Stimulated activated CD4-positive, alpha-beta T cell treated with anti-CD3 and anti-CD28 coated beads, TNF-alpha, amount 100 ng/mL, for 1 hour (primary cell): Measurements from ENCODE around the gene ADPRS.
A peak's percentile ranks its signal among the peaks of the same experiment; 100 is the strongest.

Experiments
- DNase-seq, 3 donors: peaks; one replicate each; pipeline ENCODE4 v3.0.0-alpha.2; 2020; ENCODE audit warnings: low read depth in 3 of 3, low spot score in 1 of 3

ADPRS gene

DNA sequence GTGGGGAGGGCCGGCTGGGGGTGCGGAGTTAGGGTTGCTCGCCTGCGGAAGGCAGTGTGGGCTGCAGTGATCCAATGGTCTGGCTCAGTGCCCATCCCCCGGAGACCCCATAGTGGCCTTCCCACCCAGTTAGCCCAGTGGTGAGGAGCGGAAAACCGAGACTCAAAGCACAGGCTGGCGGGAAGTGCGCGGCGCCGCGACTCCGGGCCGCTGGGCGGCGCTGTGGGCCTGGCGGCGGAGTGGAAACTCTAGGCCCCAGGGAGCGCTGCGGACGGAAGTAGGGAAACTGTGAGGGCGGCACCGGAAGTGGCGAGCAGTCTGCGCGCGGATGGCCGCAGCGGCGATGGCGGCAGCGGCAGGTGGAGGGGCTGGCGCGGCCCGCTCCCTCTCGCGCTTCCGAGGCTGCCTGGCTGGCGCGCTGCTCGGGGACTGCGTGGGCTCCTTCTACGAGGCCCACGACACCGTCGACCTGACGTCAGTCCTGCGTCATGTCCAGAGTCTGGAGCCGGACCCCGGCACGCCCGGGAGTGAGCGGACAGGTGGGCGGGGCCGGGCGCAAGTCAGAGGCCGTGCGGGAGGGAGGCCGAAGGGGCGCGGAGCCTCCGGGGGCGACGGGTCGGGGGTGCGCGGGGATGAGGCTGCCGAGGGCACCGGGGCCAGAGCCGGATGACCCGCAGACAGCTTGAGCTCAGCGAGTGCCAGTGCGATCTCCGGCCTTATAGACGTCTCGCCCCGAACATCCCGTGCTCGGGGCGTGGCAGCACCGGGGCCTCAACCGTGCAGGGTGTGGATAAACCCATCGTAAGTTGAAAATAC is at the start of gene ADPRS:
TSS of gene ADPRS (plus strand) at position 316 of the 816 bp plus-strand sequence. CDS start at position 329, 13 bp downstream.
- DNase-seq: peak; percentile 71 to 88 (median 79)

GRCh38 chr1:36040238-36040637 is 48.5 kb upstream of the ADPRS start:
- no peak for DNase-seq

GRCh38 chr1:36051821-36052220 is 36.9 kb upstream of the ADPRS start:
- no peak for DNase-seq

- DNase-seq: no peak
These were observed 34.7 kb upstream of the ADPRS start for GRCh38 chr1:36053978-36054377.

DNA sequence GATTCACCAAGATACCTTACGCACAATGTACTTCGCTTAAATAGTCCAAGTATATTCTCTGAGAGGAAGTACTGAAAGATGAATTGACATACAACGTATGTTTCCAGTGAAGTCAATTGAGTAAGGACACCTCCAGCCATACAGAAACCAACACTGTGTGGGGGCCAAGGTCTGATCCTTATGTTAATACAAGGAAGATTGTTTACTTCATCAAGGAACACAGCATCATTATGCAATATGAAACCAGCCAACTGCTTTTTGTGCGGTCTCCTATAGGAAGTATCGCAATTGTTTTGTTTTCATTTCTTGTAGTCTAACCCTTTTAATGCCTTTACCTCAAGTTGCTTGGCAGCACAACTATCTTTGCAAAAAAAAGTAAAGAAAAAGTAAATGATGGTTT is 33.0 kb upstream of the ADPRS start:
- DNase-seq: no peak

DNA sequence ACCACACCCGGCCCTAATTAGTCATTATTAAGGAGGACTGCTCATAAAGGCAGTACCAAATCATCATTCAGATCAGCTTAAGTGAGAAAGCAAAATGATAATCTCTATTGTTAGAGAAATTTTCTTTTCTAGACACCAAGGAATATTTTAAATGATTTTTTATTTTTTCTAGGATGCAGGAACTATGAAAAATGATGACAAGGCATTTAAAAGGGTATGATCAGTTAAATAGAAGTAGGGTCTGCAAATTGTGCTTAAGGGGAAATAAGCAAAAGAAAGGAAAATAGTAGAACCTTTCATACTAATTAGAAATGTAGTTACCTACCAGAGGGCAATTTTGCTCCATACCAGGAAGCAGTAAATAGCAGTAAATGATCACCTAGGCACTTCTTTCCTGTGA is 26.4 kb upstream of the ADPRS start:
- DNase-seq: no peak

GRCh38 chr1:36067871-36068270 is 20.8 kb upstream of the ADPRS start:
- no peak for DNase-seq

GRCh38 chr1:36068866-36069265 is 19.8 kb upstream of the ADPRS start:
- no peak for DNase-seq

- no peak for DNase-seq
These were observed 18.3 kb upstream of the ADPRS start for GRCh38 chr1:36070349-36070748.

- DNase-seq: no peak
These were observed 11.6 kb upstream of the ADPRS start for GRCh38 chr1:36076979-36077573.

DNA sequence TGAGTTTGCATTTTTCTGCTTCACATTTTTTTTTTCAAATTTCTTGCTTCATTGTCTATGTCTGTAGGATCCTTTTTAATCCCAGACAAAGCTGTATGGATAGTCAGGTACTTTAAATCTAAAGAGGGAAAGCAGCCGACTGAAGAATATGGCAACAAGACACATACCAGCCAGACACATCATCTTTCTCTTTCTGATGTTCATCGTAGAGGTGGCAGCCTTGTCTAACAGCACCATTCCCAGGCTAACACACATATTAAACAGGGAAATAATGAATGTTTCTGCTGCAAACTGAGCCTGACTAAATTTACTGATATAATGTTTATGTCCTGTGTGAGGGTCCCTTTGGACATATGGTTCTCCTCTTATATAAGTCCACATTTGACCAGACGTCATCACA is 8.5 kb upstream of the ADPRS start:
- DNase-seq: no peak

DNA sequence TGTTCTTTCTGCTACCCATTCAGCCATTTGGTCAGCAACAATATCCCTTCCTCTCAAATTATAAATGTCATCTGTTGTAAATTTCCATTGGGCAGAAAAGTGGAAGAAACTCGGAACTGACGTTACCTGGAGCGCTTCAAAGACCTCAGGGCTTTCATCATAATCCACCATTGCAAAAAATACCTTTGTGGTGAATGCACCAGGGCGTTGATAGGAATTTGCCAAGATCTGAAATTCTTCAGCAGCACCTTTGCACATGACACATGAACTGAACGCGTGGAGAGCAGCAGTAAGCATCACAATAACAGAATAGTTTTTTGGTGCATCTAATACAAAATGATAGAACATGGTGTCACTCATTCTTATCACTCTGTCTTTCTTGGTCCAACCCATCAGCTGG is 7.9 kb upstream of the ADPRS start:
- no peak for DNase-seq

GRCh38 chr1:36081926-36082485 is 6.7 kb upstream of the ADPRS start:
- no peak for DNase-seq

- DNase-seq: no peak
These were observed 5.5 kb upstream of the ADPRS start for GRCh38 chr1:36083219-36083618.

DNA sequence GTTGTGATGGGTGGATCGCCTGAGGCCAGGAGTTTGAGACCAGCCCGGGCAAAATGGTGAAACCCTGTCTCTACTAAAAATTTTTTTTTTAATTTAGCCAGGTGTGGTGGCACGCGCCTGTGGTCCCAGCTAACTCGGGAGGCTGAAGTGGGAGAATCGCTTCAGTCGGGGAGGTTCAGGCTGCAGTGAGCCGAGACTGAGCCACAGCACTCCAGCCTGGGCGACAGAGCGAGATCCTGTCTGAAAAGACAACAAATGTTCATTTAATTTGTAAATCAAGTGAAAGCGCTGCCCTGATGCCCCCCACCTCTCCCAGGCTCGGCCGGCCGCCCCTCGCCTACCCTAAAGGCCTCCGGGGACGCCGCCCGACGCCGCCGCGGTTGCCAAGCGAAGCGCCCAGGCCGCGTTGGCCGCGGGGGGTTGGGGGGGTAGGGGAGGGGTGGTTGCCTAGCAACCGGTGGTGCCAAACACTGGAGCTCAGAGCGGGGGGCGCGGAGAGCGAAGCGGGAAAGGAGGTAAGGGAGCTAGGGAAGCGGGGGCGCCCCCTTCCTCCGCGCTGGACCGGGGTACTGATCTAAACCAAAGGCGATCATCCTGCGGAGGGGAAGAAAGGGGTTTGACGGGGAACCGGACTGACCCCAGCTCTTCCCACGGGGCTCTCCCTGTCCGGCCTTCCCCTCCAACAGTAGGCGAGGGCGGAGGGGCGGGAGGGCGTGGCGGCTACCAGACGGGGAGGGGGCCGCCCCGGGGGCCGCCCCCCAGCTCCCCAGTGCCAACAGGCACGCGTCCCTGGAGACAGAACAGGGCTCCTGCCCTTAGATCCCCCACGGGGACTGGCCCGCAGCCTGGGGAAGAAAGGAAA is 4.8 kb upstream of the ADPRS start, which contains the start of gene TEKT2:
TSS of gene TEKT2 (plus strand) at position 460 of the 862 bp plus-strand sequence. CDS start 828 bp downstream, outside the sequence.
- no peak for DNase-seq

- DNase-seq: no peak
These were observed 4.1 kb upstream of the ADPRS start for GRCh38 chr1:36084497-36085115.

GRCh38 chr1:36085126-36085525 is 3.6 kb upstream of the ADPRS start:
- no peak for DNase-seq

- no peak for DNase-seq
These were observed 2.8 kb upstream of the ADPRS start for GRCh38 chr1:36085686-36086526.

DNA sequence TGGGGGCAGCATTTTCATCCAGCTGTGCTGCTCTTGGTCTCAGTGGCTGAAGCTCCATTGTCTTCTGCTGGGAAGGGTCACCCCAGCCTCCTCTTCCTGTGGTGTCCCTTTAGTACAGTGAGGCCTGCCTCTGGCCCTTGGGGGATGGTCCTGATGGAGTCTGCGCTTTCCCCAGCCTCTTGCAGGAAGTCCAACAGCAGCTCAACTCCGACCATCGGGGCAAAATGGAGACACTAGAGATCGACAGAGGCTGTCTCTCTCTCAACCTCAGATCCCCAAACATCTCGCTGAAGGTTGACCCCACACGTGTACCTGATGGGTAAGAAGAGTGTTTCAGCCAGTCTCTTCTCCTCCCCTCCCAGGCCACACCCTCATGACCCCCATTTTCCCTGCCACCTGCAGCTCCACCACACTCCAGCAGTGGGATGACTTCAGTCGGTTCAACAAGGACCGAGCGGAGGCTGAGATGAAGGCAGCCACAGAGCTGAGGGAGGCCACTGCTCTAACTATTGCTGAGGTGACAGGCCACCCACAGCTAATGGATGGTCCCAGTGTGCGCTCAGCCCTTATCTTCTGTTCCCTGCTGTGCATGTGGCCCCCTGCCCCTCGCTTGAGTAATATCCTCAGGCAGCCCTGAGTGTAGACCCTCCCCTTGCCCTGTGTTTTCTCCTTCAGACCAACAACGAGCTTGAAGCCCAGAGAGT is 2.0 kb upstream of the ADPRS start:
- no peak for DNase-seq
